DMS114 treated with DMSO at 0.1 percent for 48 hours (cell line): ENCODE measurements around the gene PNPLA1.

Experiments
- DNase-seq: peaks from one replicate; lab custom pipeline; 2025; ENCODE audit not compliant: unreplicated experiment; lab: John Stamatoyannopoulos, UW

PNPLA1 gene

GRCh38 chr6:36314221-36315014, 44.6 kb downstream of the PNPLA1 start:
- no peak for DNase-seq

DNA sequence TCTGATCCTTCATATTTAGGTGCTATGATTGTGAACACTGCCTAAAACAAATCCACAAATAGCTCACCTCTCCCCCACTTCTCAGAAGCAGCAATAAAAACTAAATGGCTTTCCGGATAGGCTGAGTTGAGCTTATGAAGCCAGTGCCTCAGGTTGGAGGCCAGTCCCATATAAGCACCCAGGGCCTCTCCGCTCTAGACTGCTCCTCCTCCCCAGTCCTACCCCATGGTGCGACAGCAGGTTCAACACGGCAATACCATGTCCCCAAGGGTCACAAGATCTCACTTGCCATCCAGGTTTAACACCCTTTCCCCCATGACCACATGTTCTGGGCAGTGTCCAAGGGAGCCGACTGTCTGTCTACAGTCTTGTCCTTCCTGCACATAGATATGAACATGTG, 46.1 kb downstream of the PNPLA1 start:
- no peak for DNase-seq

GRCh38 chr6:36317623-36318022, 47.8 kb downstream of the PNPLA1 start:
- no peak for DNase-seq

DNA sequence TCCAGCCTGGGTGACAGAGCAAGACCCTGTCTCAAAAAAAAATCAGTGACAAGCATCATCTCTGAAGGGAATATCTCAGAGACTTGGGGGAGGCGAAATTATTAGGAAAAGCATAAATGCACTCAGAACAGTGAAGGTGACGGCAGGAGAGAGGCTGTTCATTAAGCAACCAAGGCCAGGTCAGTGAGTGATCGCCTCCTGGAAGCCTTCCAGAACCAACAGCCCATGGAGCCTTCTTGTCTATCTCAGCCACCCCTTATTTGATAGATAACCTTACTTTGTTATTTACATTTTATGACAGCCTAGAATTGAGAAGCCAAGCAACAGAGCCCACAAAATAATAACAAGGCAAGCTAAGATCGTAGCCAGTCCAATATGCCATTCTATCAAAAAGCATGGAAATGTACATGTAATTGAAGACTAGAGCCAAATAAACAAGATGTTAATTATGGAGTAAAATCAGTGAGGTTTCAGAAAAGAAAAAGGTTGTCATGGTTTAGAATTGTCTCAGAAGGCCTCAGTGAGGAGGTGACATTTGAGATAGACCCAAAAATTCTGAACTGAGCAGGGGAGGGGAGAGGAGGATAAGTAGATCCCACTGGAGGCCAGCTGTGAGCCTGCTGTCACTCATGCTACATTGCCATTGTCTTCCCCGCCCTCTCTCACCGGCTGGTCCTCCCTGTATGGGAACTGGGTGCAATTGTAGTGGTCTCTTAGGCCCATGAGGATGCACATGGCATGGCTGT, 49.0 kb downstream of the PNPLA1 start:
- no peak for DNase-seq

DNA sequence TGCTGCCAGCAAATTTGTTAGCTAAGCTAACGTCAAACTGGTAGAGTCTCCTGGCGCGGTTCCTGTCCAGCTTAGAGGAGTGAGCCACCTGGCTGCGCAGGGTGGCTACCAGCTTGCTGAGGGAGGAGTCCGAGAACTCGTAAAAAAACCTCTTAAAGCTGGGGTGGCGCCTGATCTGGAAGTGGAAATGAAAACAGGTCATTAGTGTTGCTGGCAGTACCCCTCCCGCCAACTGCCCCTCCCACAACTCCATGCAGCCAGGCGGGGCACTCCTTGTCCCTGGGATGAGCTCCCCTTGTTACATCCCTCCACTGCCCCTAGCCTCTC, 49.5 kb downstream of the PNPLA1 start:
- no peak for DNase-seq

DNA sequence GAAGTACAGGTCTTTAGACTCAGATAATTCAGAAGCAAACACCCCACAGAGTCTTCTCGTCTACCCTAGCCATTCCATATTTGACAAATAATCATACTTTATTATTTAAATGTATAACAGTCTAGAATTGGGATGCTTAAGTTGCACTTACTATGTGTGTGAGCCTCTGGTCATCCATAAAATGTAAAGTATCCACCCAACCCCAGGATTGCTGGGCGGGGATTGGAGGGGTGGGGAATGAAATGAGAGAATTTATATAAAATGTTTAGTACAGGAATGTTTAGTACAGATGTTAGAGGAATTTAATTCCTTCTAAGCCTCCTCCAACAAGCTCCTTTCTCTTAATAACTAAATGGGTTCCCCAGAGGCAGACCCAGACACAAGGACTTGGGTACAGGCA, 50.0 kb downstream of the PNPLA1 start:
- DNase-seq, result no peak

DNA sequence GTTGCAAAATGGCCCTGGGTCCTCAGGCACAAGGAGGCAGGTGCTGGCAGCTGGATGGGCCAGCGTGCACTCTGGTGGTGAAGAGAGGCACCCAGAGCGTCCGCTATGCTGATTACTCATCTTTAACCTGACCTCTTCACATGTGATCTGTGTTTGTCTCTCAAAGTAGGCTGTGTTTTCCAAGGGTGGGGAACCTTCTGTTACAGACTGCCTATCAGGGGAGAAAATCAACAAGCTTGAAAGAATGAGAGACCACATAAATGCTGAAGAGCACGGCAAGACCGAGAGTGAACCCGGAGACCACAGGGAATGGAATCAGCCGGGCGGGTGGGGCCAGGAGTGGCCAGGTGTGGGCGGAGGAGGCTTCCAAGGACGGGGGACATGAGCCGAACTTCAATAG, 50.6 kb downstream of the PNPLA1 start:
- no peak for DNase-seq

GRCh38 chr6:36322591-36322990, 52.7 kb downstream of the PNPLA1 start:
- DNase-seq, result no peak

GRCh38 chr6:36323062-36323461, 53.2 kb downstream of the PNPLA1 start:
- no peak for DNase-seq

- DNase-seq, result no peak
These were observed 54.3 kb downstream of the PNPLA1 start for GRCh38 chr6:36324191-36324590.

- no peak for DNase-seq
These were observed 54.9 kb downstream of the PNPLA1 start for GRCh38 chr6:36324715-36325114.

- DNase-seq, result no peak
These were observed 56.6 kb downstream of the PNPLA1 start for GRCh38 chr6:36326356-36326995.

- DNase-seq, result no peak
These were observed 57.5 kb downstream of the PNPLA1 start for GRCh38 chr6:36327226-36327918.

DNA sequence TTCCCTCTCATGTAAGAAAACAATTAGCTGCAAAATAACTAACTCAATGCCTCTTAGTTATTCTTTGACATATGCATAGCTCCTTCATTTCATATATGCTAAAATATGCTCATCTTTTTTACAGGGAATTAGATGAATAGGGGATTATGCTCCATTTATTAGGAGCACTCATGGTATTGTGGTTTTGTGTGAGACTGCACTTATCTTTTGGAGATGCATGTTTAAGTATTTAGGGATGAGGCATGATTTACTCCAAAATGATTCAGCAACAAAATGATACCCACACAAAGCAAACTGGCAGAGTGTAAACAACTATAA, 58.0 kb downstream of the PNPLA1 start:
- DNase-seq, result no peak

DNA sequence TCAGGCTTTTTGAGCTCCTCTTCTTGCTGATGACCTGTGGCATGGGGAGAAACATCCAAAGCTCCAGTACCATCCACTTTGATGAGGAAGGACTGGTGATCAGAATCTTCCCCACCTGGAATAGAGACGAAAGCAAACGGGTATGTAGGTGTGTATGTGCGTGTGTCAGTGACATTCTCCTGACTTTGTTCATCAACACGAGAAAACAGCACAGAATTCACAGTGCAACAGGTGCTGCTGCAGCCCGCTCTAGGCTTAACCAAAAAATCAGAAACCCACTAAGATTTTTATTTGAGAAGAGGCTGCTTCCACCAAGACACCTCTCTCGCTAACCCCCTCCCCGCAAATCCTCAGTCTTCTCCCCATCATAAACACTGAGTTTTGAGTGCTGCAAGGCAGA, 58.7 kb downstream of the PNPLA1 start:
- no peak for DNase-seq

DNA sequence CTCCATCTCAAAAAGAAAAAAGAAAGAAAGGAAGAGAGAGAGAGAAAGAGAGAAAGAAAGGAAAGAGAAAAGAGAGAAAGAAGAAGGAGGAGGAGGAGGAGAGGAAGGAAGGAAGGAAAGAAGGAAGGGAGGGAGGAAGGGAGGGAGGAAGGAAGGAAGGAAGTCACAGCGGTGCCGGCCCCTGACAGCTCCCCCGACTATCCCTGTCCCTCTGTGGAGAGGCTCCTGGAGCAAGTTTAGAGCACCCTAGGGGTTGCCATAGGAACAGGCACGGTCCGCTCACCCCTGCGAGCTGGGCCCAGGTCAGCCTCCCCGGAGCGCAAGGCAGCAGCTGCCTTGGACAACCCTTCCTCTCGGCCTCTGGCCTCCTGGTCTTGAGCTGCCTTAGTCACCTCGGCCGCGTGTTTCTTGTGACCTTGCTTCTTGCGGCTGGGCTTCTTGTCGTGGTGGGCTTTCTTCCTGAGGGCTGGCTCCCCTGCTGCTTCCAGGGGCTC, 60.0 kb downstream of the PNPLA1 start:
- no peak for DNase-seq

DNA sequence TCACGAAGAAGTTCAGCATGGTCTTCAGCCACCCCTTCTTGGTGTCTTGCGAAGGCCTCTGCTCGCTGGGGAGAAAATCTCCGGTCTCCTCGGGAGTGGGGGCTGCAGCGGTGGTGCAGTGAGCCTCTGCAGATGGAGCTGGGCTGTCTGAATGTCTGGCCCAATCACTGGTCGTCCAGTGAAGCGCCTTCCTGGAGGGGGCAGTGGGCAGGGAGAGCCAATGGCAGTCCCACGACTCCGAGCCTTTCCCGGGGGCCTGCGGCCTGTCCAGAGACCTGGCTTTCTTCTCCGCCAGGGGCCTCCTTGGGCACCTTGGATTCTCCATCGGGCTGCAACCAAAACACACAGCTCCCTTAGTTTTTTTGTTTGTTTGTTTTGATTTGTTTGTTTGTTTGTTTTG, 60.5 kb downstream of the PNPLA1 start:
- DNase-seq, result no peak

DNA sequence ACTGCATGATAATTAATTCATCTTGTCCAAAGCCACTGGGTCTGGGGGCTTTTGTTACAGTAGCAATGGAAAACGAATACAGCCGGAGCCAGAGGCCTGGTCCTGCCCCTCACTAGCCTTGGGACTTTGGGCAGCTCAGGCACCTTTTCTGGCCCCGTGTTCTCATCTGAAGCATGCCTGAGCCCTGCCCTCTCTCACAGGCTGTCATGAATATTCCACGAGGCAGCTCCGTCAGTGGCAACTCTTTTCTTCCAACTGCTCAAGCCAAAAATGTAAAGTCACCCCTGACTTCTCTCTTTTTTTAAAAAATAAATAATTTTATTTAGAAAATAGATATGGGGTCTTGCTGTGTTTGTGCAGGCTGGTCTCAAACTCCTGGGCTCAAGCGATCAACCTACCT, 61.5 kb downstream of the PNPLA1 start:
- no peak for DNase-seq

GRCh38 chr6:36333171-36333895, 63.5 kb downstream of the PNPLA1 start:
- no peak for DNase-seq

DNA sequence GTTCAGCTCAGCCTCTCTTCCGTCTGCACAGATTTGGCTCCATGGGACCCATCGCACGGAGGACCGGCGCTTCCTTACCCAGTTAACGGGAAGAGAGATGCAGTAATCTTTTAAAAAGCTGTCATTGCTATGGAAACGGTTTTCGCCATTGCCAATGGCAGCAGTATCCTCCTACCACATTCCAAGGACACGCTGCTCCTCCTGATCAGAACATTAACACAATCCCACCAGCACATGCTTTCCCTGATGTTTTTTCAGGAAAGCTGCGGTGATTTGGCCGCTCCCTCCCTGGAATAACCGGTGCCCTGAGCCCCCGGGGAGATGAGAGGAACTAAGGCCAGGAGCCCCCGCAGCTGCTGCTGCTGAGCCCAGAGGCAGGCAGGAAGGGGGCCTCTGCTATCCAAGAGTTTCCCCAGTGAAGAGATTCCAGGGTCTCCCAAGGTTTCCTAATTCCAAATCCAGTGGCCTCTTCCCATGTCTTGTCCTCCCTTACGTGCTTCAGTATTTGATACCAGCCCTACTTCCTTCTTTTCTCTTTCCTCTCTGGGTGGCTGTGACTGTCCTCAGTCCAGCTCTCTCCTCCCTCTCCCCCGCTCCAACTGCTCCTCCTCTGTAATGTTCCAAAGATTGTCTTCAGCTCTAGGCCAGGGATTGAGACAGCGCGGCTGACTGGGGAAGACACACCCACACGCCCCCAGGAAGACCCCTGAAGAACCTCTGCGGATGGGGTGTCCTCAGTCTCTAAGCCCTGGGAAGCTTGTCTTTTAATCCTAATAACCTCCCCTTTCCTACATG, 64.3 kb downstream of the PNPLA1 start:
- DNase-seq, result no peak
